H1 (cell line): ENCODE results near the gene EFNA3. TPM values are rescaled to one million over a fixed set of nuclear protein-coding genes. Genes with fewer than 3 reads are reported as not detected.
A peak's percentile ranks its signal among the peaks of the same experiment; 100 is the strongest.

Source experiments
- CTCF ChIA-PET: fragments of 300-600 bp; sonication (Branson Sonifier 250); formaldehyde crosslinking; loops from one replicate; lab custom pipeline; 2021; ENCODE audit not compliant: partially characterized antibody; lab: Charles Lee
- POLR2A ChIA-PET: fragments of 300-600 bp; sonication (Branson Sonifier 250); formaldehyde crosslinking; loops from one replicate; lab custom pipeline; 2021; ENCODE audit warnings: inconsistent platforms; ENCODE audit not compliant: partially characterized antibody; lab: Charles Lee
- DNase-seq, 2 experiments: peaks; one replicate each; pipeline versions ENCODE4 v3.0.0 to v3.0.0-alpha.2; 2010 to 2022; ENCODE audit warnings: low spot score in 2 of 2, low read depth in 1 of 2, mixed read lengths in 1 of 2
- FAIRE-seq: peaks from 2 replicates; lab custom pipeline; 2011; peaks lifted over from hg19 to GRCh38; lab: Jason Lieb, UNC
- H2AFZ ChIP-seq: 2 replicates; pipeline ENCODE4 v1.8.1; 2012; ENCODE audit warnings: low read length, inconsistent platforms
- H2AK5ac ChIP-seq: 2 replicates; pipeline ENCODE4 v1.6.1; 2013; ENCODE audit warnings: low read depth, low read length
- H2BK120ac ChIP-seq: replicated peaks from 2 replicates; pipeline ENCODE3; 2013; ENCODE audit warnings: low read depth, low read length, inconsistent platforms
- H2BK12ac ChIP-seq: 2 replicates; pipeline ENCODE4 v1.6.1; 2013; ENCODE audit warnings: low read depth, low read length
- H2BK15ac ChIP-seq: 2 replicates; pipeline ENCODE4 v1.6.1; 2013; ENCODE audit warnings: low read length
- H2BK20ac ChIP-seq: 2 replicates; pipeline ENCODE4 v1.6.1; 2013; ENCODE audit warnings: low read length
- H2BK5ac ChIP-seq: 2 replicates; pipeline ENCODE4 v1.6.1; 2013; ENCODE audit warnings: low read depth, low read length
- H3K14ac ChIP-seq: 2 replicates; pipeline ENCODE4 v1.6.1; 2013; ENCODE audit warnings: inconsistent platforms; ENCODE audit not compliant: insufficient read length
- H3K18ac ChIP-seq: 2 replicates; pipeline ENCODE4 v1.6.1; 2013; ENCODE audit warnings: low read length; ENCODE audit errors: extremely low read depth
- H3K23ac ChIP-seq: 2 replicates; pipeline ENCODE4 v1.6.1; 2013; ENCODE audit warnings: inconsistent platforms; ENCODE audit not compliant: insufficient read length
- H3K23me2 ChIP-seq: 2 replicates; pipeline ENCODE4 v1.6.1; 2013; ENCODE audit warnings: low read depth, low read length
- H3K27ac ChIP-seq: 2 replicates; pipeline ENCODE4 v1.6.1; 2011; ENCODE audit warnings: low read depth, low read length, inconsistent platforms
- H3K27me3 ChIP-seq, 4 experiments: replicated peaks in 1 of 4; 1 replicate in 1 of 4; 2 replicates in 3 of 4; pipeline versions ENCODE4 v1.6.1 to v1.8.1; 2011 to 2013; ENCODE audit warnings: low read length in 3 of 4, mild to moderate bottlenecking in 3 of 4, inconsistent platforms in 2 of 4, mixed read lengths in 2 of 4, moderate library complexity in 1 of 4; ENCODE audit not compliant: control insufficient read depth in 3 of 4, insufficient read depth in 3 of 4; ENCODE audit errors: extremely low read depth in 1 of 4
- H3K36me3 ChIP-seq, 4 experiments: 2 replicates each; pipeline versions ENCODE4 v1.6.1 to v1.8.1; 2011 to 2013; ENCODE audit warnings: mild to moderate bottlenecking in 4 of 4, low read length in 3 of 4, moderate library complexity in 2 of 4, control low read depth in 1 of 4, inconsistent platforms in 1 of 4; ENCODE audit not compliant: insufficient read depth in 4 of 4, control insufficient read depth in 2 of 4
- H3K4ac ChIP-seq: replicated peaks from 2 replicates; pipeline ENCODE3; 2013; ENCODE audit warnings: low read length, low read depth, mixed read lengths, inconsistent platforms; ENCODE audit not compliant: insufficient read length
- H3K4me1 ChIP-seq, 4 experiments: replicated peaks in 1 of 4; 1 replicate in 1 of 4; 2 replicates in 3 of 4; pipeline versions ENCODE4 v1.6.1 to v1.8.1; 2011 to 2013; ENCODE audit warnings: low read length in 3 of 4, inconsistent platforms in 2 of 4, mixed read lengths in 1 of 4; ENCODE audit not compliant: insufficient read depth in 4 of 4, control insufficient read depth in 3 of 4
- H3K4me2 ChIP-seq, 2 experiments: 2 replicates each; pipeline versions ENCODE4 v1.6.1 to v1.8.1; 2011 to 2013; ENCODE audit warnings: low read depth in 2 of 2, low read length in 2 of 2, control low read depth in 1 of 2, inconsistent platforms in 1 of 2, mild to moderate bottlenecking in 1 of 2; ENCODE audit not compliant: insufficient read depth in 1 of 2
- H3K4me3 ChIP-seq, 4 experiments: fragments of 200-600, 300-600 bp in 1 of 4; sonication (generic), shearing (Covaris generic), sonication (Bioruptor Twin) in 1 of 4; 2 replicates each; pipeline versions ENCODE4 v1.5.1 to v1.8.1; 2011 to 2016; ENCODE audit warnings: low read length in 4 of 4, low read depth in 3 of 4, control low read depth in 2 of 4, inconsistent platforms in 2 of 4, mild to moderate bottlenecking in 2 of 4, mixed read lengths in 1 of 4, moderate library complexity in 1 of 4; ENCODE audit not compliant: insufficient read depth in 2 of 4; ENCODE audit errors: extremely low read depth in 1 of 4
- H3K56ac ChIP-seq: replicated peaks from 2 replicates; pipeline ENCODE3; 2013; ENCODE audit warnings: low read depth, mild to moderate bottlenecking, mixed read lengths, low read length, inconsistent platforms; ENCODE audit not compliant: insufficient read length
- H3K79me1 ChIP-seq: 2 replicates; pipeline ENCODE4 v1.6.1; 2013; ENCODE audit warnings: low read depth, low read length, control low read depth
- H3K79me2 ChIP-seq, 2 experiments: 2 replicates each; pipeline versions ENCODE4 v1.6.1 to v1.8.1; 2012 to 2013; ENCODE audit warnings: low read length in 2 of 2, mild to moderate bottlenecking in 2 of 2, inconsistent platforms in 1 of 2; ENCODE audit not compliant: insufficient read depth in 2 of 2, control insufficient read depth in 1 of 2
- H3K9ac ChIP-seq, 4 experiments: replicated peaks in 1 of 4; 1 replicate in 1 of 4; 2 replicates in 3 of 4; pipeline versions ENCODE4 v1.6.1 to v1.8.1; 2011 to 2013; ENCODE audit warnings: low read depth in 3 of 4, low read length in 3 of 4, control low read depth in 2 of 4, mild to moderate bottlenecking in 2 of 4, moderate library complexity in 2 of 4, inconsistent platforms in 1 of 4; ENCODE audit errors: extremely low read depth in 1 of 4
- H3K9me3 ChIP-seq, 2 experiments: 2 replicates each; pipeline versions ENCODE4 v1.6.1 to v1.8.1; 2012 to 2013; ENCODE audit warnings: mild to moderate bottlenecking in 2 of 2, moderate library complexity in 2 of 2, control low read depth in 1 of 2, inconsistent platforms in 1 of 2, low read depth in 1 of 2, low read length in 1 of 2, mixed read lengths in 1 of 2; ENCODE audit not compliant: insufficient read depth in 2 of 2
- H4K20me1 ChIP-seq, 2 experiments: replicated peaks in 1 of 2; 2 replicates each; pipeline versions ENCODE3 to v1.8.1; 2011 to 2013; ENCODE audit warnings: inconsistent platforms in 2 of 2, low read length in 2 of 2, mild to moderate bottlenecking in 1 of 2; ENCODE audit not compliant: insufficient read depth in 2 of 2, control insufficient read depth in 1 of 2
- H4K5ac ChIP-seq: 2 replicates; pipeline ENCODE4 v1.6.1; 2013; ENCODE audit warnings: low read length, low read depth, mixed read lengths, inconsistent platforms; ENCODE audit not compliant: insufficient read length
- H4K8ac ChIP-seq: 2 replicates; pipeline ENCODE4 v1.8.0; 2013; ENCODE audit warnings: mild to moderate bottlenecking, moderate library complexity, low read length, inconsistent platforms; ENCODE audit not compliant: insufficient read depth; ENCODE audit errors: extremely low read depth
- H4K91ac ChIP-seq: replicated peaks from 2 replicates; pipeline ENCODE3; 2013; ENCODE audit warnings: low read length, mixed read lengths, inconsistent platforms; ENCODE audit not compliant: insufficient read length
- BCL11A ChIP-seq, 2 experiments: IDR thresholded peaks; one replicate each; pipeline ENCODE4 v1.6.1; 2011; ENCODE audit warnings: low read depth in 2 of 2, low read length in 2 of 2, mild to moderate bottlenecking in 2 of 2
- CHD1 ChIP-seq: IDR thresholded peaks from 2 replicates; pipeline ENCODE4 v1.6.1; 2012; ENCODE audit warnings: low read depth, low read length, improper control_type of control experiment
- HDAC2 ChIP-seq, 2 experiments: fragments of 300-600 bp in 1 of 2; sonication (generic) in 1 of 2; IDR thresholded peaks; 2 replicates each; pipeline ENCODE4 v1.6.1; 2011 to 2012; ENCODE audit warnings: low read depth in 2 of 2, low read length in 2 of 2, mild to moderate bottlenecking in 2 of 2, moderate library complexity in 2 of 2, borderline replicate concordance in 1 of 2, inconsistent platforms in 1 of 2
- KDM1A ChIP-seq: fragments of 200-600, 300-600 bp; sonication (generic); IDR thresholded peaks from 2 replicates; pipeline ENCODE4 v1.7.1; 2016; ENCODE audit warnings: mild to moderate bottlenecking, low read length, borderline replicate concordance
- KDM4A ChIP-seq: IDR thresholded peaks from one replicate; pipeline ENCODE4 v1.7.1; 2012; ENCODE audit warnings: low read depth, mild to moderate bottlenecking, moderate library complexity, low read length, inconsistent platforms; ENCODE audit not compliant: severe bottlenecking
- POLR2AphosphoS5 ChIP-seq: IDR thresholded peaks from 2 replicates; pipeline ENCODE4 v1.6.1; 2011; ENCODE audit warnings: low read depth, low read length
- RFX5 ChIP-seq: IDR thresholded peaks from 2 replicates; pipeline ENCODE4 v1.6.1; 2011; ENCODE audit warnings: low read depth, low read length, improper control_type of control experiment, borderline replicate concordance
- SIRT6 ChIP-seq: IDR thresholded peaks from one replicate; pipeline ENCODE4 v1.7.1; 2012; ENCODE audit warnings: low read length, inconsistent platforms
- SP4 ChIP-seq: IDR thresholded peaks from 2 replicates; pipeline ENCODE4 v1.6.1; 2012; ENCODE audit warnings: low read length, inconsistent platforms
- ZNF274 ChIP-seq: IDR thresholded peaks from 2 replicates; pipeline ENCODE4 v1.7.0; 2012; ENCODE audit warnings: low read length, borderline replicate concordance; ENCODE audit errors: extremely low read depth
- WGBS, 2 experiments: shearing (Covaris generic) in 1 of 2; methylation state at CpG; one replicate each; pipeline versions ENCODE4 v1.1.6 to v1.1.7; 2013 to 2015; ENCODE audit warnings: low lambda C conversion rate in 2 of 2, mixed read lengths in 2 of 2, inconsistent platforms in 1 of 2, low coverage in 1 of 2, missing lambda C conversion rate in 1 of 2; ENCODE audit not compliant: insufficient replicate concordance in 2 of 2, insufficient coverage in 1 of 2, insufficient read length in 1 of 2; ENCODE audit errors: extremely low coverage in 1 of 2, missing lambda C conversion rate in 1 of 2; 5-methylcytosine and 5-hydroxymethylcytosine counted together
- polyA plus RNA-seq, 7 experiments: library from polyadenylated mRNA; depleted of rRNA in 3 of 7; stranded (reverse) in 5 of 7; unstranded in 2 of 7; fragments of >200 nt in 5 of 7; fragments of 200-250 nt in 2 of 7; gene quantifications; 1 replicate in 5 of 7; 2 replicates in 1 of 7; 4 replicates in 1 of 7; pipeline versions ENCODE4 v1.2.1 to v1.2.3, GENCODE V29; 2011 to 2013; ENCODE audit warnings: missing spikeins in 2 of 7, mixed read lengths in 2 of 7
- total RNA-seq: library from RNA; stranded (reverse); fragmentation: NEBNext Ultra II Directional; extraction: Animal tissue kit (Norgen Biotek cat#: 25700); gene quantifications from 2 replicates; pipeline ENCODE4 v1.2.1, GENCODE V29; 2021

The EFNA3 gene
- total and polyA plus RNA-seq, 2 of the 8 experiments (the other 6 are each of a cell fraction or from before 2014, with no cell fraction given) = 10.8 to 13.8 TPM

DNA sequence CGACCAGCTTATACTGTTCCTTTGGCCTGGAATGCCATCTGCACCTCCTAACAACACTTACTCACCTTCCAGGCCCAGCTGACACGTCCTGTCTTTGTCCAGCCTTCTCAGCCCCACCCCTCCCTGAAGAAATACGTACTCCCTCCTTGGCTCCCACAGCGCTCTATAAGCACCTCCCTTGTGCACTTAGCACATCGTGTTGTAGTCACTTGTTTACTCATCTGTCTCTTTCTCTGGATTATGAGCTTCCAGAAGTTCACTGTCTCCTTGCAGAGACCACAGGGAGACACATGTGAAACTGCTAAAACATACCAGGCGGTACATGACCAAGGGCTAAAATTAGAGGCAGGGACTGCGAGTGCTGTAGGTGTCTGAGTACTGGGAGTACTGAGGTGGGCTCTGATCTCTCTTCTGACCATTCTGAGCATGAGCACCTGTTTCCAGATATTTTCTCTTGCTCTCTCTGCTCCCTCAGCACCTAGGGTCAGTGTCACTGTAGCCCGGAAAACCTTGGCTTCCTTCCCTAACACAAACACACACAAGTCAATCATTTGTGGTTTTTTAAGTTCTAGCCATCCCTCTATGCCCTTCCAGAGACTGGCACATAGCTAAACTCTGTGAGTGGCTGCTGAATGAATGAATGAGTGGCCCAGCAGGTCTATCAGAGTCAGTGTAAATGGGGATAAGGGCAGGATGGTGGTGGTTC lies 39.9 kb upstream of the EFNA3 start:
- ChIA-PET CTCF (interaction anchor here (1.3 to 32.4 kb wide), 7 partner anchors 24 to 53 kb away, joined by 3 to 907 read pairs (median 11); partner anchors contain the start of genes ADAM15, EFNA3, EFNA4 and LENEP), POLR2A (interaction anchor here (0.8 to 8.8 kb wide), 4 partner anchors 12 to 44 kb away, joined by 3 to 60 read pairs (median 4); partner anchors contain the start of gene ADAM15)
- no peak overlapping the region for H2AFZ ChIP-seq
- H3K23ac ChIP-seq = no peak overlapping the region
- no peaks in the 10 kb centered on the region for H3K9me3 ChIP-seq
- peaks cover 0 to 2% (median 0%) of the 10 kb centered on the region in 4 experiments; a peak in 3 of 7 replicates for H3K27me3 ChIP-seq
- H3K18ac ChIP-seq = no peak overlapping the region
- no peak for TF ChIP-seq KDM1A
- TF ChIP-seq POLR2AphosphoS5 = no peak
- no peak for TF ChIP-seq SP4
- no peak for TF ChIP-seq SIRT6
- TF ChIP-seq ZNF274 = no peak
- no peak for TF ChIP-seq CHD1
- TF ChIP-seq KDM4A = no peak
- TF ChIP-seq HDAC2 (IDR thresholded peaks at IDR 0.05; ENCODE audit: borderline replicate concordance in 1 of 2, low read depth in 2 of 2, low read length in 2 of 2) = no peak
- no peak for TF ChIP-seq RFX5
- TF ChIP-seq BCL11A (IDR thresholded peaks at IDR 0.05; ENCODE audit: low read depth in 2 of 2, low read length in 2 of 2) = no peak
- WGBS, 2 experiments = 73% methylated on average over 8 of the region's 8 CpGs; no CpG with 5 or more reads in 1 of the 2 experiments
- H4K20me1 ChIP-seq = no peaks in the 10 kb centered on the region
- no peak overlapping the region for H2BK120ac ChIP-seq
- no peak overlapping the region for H2BK12ac ChIP-seq
- H4K91ac ChIP-seq = no peak overlapping the region
- FAIRE-seq (no peak), DNase-seq (no peak)
- no peak overlapping the region for H3K9ac ChIP-seq
- no peak overlapping the region for H3K56ac ChIP-seq
- H4K8ac ChIP-seq = no peak overlapping the region
- no peak overlapping the region for H3K4me2 ChIP-seq
- H3K4me3 ChIP-seq = no peak overlapping the region
- no peak overlapping the region for H3K27ac ChIP-seq
- peak overlapping the region; percentile 63; the same call in 1 of the 2 replicates for H2BK15ac ChIP-seq
- no peak overlapping the region for H2BK20ac ChIP-seq
- H2AK5ac ChIP-seq = no peak overlapping the region
- no peaks in the 10 kb centered on the region for H3K79me2 ChIP-seq
- H3K4ac ChIP-seq = no peak overlapping the region
- H3K23me2 ChIP-seq = no peaks in the 10 kb centered on the region
- H4K5ac ChIP-seq = no peak overlapping the region
- no peaks in the 10 kb centered on the region for H3K36me3 ChIP-seq
- no peak overlapping the region for H2BK5ac ChIP-seq
- no peaks in the 10 kb centered on the region for H3K4me1 ChIP-seq
- no peaks in the 10 kb centered on the region; the same call in 1 of the 2 replicates for H3K79me1 ChIP-seq
- no peak overlapping the region for H3K14ac ChIP-seq
